GM12873 (cell line): ENCODE data around the gene WWOX.

Source experiments
- CTCF ChIP-seq: IDR thresholded peaks from 2 replicates; pipeline ENCODE4 v1.5.1; 2012; ENCODE audit warnings: low read depth, mild to moderate bottlenecking, moderate library complexity, low read length, control low read depth; ENCODE audit not compliant: insufficient read depth; ENCODE audit errors: missing control alignments

The WWOX gene

GRCh38 chr16:78170494-78170933 is 71.1 kb downstream of the WWOX start:
- no peak for TF ChIP-seq CTCF

DNA sequence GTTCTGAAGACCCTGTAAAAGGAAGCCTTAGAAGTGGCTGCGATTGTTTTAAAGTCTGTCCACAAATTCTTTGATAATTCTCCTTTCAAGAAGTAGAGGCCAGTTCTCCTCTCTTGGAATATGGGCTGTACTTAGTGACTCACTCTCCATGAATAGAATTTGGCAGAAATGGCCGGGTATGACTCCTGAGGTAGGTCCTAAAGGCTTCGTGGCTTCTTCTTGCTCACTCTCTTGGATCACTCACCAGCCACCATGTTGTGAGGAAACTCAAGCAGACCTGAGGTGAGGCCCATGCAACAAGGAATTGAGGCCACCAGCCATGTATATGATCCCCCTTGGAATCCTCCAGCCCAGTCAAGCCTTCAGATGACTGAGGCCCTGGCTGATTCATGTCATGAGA is 75.8 kb downstream of the WWOX start:
- TF ChIP-seq CTCF: no peak

GRCh38 chr16:78176435-78176834 is 77.0 kb downstream of the WWOX start:
- no peak for TF ChIP-seq CTCF

DNA sequence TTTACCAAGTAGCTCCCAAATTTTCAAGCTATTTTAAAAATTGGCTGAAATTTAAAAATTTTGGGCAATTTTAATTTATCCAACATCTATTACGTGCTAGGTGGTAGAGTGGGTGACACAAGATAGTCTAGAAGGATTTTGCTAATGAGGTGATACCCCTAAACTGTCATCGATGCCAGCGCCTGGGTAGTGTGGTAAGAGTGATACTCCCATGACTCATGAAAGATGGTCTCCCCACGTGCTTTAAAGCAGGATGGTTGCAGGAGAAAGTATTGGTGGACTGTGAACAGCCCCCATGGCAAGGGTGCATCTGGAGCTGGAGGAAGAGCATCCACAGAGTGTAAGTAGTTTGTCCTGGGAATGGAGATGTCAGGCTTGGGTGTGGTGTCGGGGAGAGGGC is 77.8 kb downstream of the WWOX start:
- TF ChIP-seq CTCF: no peak

DNA sequence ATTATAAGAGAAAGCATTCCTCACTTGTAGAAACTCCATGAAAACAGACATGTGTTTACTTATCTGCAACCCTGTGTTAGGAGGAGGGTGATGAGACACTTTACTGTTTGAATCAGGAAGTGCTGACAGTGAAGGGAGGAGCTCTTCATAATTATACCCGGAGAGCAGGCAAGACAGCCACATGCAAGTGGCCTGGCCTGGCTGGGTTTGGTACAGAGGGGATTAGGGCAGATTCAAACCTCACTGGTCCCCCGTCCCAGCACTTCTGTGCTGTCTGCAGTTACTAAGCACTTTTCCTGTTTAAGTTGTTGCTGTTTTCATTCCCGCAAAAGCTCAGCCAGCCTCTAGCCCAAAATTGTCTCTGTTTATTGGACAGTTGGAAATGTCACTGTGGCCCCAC is 78.5 kb downstream of the WWOX start:
- TF ChIP-seq CTCF: no peak

- TF ChIP-seq CTCF: no peak
Measured at GRCh38 chr16:78179666-78180065, 80.2 kb downstream of the WWOX start.

DNA sequence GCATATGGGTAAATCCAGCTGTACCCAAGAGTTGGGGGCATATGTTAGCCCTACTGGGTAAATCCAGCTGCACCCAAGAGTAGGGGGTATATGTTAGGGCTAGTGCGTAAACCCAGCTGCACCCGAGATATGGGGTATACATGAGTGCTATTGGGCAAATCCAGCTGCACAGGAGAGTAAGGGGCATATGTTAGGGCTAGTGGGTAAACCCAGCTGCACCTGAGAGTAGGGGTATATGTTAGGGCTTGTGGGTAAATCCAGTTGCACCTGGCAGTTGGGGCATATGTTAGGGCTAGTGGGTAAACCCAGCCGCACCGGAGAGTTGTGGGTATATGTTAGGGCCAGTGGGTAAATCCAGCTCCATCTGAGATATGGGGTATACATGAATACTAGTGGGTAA is 80.9 kb downstream of the WWOX start:
- TF ChIP-seq CTCF: no peak

DNA sequence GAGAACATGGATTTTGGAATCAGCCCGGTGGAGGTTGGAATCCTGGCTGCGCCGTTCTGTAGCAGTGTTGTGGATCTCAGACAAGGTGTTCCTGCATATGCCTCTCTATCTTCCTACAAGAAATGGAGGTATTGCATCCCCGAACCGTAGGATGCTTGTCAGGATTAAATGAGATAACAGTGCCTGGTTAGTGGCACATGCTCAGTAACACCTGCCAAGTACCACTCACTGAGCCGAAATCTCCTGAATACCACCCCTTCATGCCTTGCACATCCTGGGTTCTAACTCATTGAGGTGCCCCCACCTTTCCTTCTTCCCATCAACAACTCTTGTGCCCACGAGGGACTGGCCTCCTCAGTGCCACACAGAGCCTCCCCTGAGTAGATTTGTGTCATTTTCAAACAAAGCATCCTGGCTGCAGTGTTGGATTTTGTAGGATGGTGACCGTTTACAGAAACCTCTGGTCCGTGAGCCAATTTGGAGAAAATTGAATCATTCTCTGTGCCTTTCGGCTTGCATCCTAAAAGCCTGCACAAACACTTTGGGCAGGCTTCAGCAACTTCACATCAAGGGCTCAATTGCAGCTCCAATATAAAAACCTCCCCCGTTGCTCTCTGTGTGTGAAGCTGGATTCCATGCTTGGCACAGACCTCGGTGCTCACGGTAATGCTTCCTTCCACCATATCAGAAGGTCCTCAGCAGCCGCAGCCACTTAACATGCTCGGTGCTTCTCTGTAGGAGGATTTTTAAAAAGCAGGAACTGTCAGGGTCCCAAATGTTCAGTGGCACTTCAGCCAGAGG is 84.2 kb downstream of the WWOX start:
- TF ChIP-seq CTCF: no peak
